ENCODE measurements around the gene ABHD8.

- TF ChIP-seq POLR2A (IDR thresholded peaks at IDR 0.05) (no peak), CTCF (IDR thresholded peaks at IDR 0.05 in 4 of 5, conservative IDR thresholded peaks at IDR 0.05 in 1 of 5) (no peak)
Observed at GRCh38 chr19:17263712-17264640, 39.2 kb downstream of the ABHD8 start.
